Liver (tissue), 3 donors: ENCODE measurements around the gene CD8B.
"Not testable (repeated sequence)": the region's sequence is repeated elsewhere in the genome, so short reads cannot be mapped to it uniquely, and the experiment has no call there.

Experiments used
- EGR1 ChIP-seq, 2 donors: IDR thresholded peaks; 2 replicates each; pipeline ENCODE4 v1.6.1; 2016 to 2018; ENCODE audit warnings: antibody characterized with exemption in 2 of 2, low read depth in 2 of 2
- GABPA ChIP-seq, 2 donors: IDR thresholded peaks in 1 of 2; conservative IDR thresholded peaks in 1 of 2; 2 replicates each; pipeline ENCODE4 v1.6.1; 2016; ENCODE audit warnings: antibody characterized with exemption in 2 of 2, mild to moderate bottlenecking in 1 of 2, moderate library complexity in 1 of 2
- HNF4A ChIP-seq, 2 donors: conservative IDR thresholded peaks; 2 replicates each; pipeline ENCODE4 v1.6.1; 2016; ENCODE audit warnings: antibody characterized with exemption in 2 of 2, mild to moderate bottlenecking in 2 of 2
- RXRA ChIP-seq, 2 donors: IDR thresholded peaks; 2 replicates each; pipeline ENCODE4 v1.6.1; 2017 to 2018; ENCODE audit warnings: antibody characterized with exemption in 2 of 2, mild to moderate bottlenecking in 1 of 2
- YY1 ChIP-seq: IDR thresholded peaks from 2 replicates; pipeline ENCODE4 v1.6.1; 2016; ENCODE audit warnings: antibody characterized with exemption, mild to moderate bottlenecking
- TF ChIP-seq, protein P1 (sequence below): IDR thresholded peaks from 2 replicates; pipeline ENCODE4 v1.6.1; 2016; ENCODE audit warnings: antibody characterized with exemption
- TF ChIP-seq, protein P2 (sequence below): fragments of 150-350 bp; IDR thresholded peaks from 2 replicates; pipeline ENCODE4 v1.5.1; 2017; ENCODE audit warnings: improper control_type of control experiment, low read depth, low read length; ENCODE audit not compliant: missing input control
- TF ChIP-seq, protein P3 (sequence below): IDR thresholded peaks from 2 replicates; pipeline ENCODE4 v1.6.1; 2016; ENCODE audit warnings: antibody characterized with exemption, mild to moderate bottlenecking
- donor health status: healthy.
- donor health status: healthy.

DNA sequence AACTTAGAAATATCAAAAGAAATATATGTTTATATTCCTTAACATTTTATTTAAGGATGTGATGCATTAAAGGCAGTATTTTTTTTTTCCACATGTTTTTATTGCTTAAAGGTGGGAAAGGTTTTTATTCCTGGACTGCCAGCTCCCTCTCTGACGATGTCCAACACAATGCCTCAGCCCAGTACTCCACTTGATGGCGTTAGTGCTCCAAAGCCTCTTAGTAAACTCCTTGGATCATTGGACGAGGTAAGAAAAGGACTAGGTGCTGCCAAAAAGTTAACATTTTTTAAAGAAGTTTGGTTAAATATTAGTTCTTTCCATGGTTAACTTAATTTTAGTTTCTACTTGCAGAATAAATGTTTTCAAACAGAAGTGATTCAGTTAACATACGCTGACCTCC is 39.0 kb upstream of the CD8B start:
- TF ChIP-seq, protein P1, sequence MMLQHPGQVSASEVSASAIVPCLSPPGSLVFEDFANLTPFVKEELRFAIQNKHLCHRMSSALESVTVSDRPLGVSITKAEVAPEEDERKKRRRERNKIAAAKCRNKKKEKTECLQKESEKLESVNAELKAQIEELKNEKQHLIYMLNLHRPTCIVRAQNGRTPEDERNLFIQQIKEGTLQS = not testable (repeated sequence)
- TF ChIP-seq, protein P2, sequence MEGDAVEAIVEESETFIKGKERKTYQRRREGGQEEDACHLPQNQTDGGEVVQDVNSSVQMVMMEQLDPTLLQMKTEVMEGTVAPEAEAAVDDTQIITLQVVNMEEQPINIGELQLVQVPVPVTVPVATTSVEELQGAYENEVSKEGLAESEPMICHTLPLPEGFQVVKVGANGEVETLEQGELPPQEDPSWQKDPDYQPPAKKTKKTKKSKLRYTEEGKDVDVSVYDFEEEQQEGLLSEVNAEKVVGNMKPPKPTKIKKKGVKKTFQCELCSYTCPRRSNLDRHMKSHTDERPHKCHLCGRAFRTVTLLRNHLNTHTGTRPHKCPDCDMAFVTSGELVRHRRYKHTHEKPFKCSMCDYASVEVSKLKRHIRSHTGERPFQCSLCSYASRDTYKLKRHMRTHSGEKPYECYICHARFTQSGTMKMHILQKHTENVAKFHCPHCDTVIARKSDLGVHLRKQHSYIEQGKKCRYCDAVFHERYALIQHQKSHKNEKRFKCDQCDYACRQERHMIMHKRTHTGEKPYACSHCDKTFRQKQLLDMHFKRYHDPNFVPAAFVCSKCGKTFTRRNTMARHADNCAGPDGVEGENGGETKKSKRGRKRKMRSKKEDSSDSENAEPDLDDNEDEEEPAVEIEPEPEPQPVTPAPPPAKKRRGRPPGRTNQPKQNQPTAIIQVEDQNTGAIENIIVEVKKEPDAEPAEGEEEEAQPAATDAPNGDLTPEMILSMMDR = not testable (repeated sequence)
- not testable (repeated sequence) for TF ChIP-seq RXRA (IDR thresholded peaks at IDR 0.05); GABPA (IDR thresholded peaks at IDR 0.05 in 1 of 2, conservative IDR thresholded peaks at IDR 0.05 in 1 of 2); HNF4A (conservative IDR thresholded peaks at IDR 0.05); YY1; EGR1 (IDR thresholded peaks at IDR 0.05; ENCODE audit: low read depth in 2 of 2)
- TF ChIP-seq, protein P3, sequence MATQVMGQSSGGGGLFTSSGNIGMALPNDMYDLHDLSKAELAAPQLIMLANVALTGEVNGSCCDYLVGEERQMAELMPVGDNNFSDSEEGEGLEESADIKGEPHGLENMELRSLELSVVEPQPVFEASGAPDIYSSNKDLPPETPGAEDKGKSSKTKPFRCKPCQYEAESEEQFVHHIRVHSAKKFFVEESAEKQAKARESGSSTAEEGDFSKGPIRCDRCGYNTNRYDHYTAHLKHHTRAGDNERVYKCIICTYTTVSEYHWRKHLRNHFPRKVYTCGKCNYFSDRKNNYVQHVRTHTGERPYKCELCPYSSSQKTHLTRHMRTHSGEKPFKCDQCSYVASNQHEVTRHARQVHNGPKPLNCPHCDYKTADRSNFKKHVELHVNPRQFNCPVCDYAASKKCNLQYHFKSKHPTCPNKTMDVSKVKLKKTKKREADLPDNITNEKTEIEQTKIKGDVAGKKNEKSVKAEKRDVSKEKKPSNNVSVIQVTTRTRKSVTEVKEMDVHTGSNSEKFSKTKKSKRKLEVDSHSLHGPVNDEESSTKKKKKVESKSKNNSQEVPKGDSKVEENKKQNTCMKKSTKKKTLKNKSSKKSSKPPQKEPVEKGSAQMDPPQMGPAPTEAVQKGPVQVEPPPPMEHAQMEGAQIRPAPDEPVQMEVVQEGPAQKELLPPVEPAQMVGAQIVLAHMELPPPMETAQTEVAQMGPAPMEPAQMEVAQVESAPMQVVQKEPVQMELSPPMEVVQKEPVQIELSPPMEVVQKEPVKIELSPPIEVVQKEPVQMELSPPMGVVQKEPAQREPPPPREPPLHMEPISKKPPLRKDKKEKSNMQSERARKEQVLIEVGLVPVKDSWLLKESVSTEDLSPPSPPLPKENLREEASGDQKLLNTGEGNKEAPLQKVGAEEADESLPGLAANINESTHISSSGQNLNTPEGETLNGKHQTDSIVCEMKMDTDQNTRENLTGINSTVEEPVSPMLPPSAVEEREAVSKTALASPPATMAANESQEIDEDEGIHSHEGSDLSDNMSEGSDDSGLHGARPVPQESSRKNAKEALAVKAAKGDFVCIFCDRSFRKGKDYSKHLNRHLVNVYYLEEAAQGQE = not testable (repeated sequence)
